Measurements from ENCODE around the gene PPM1E. TPM values are rescaled to one million over a fixed set of nuclear protein-coding genes. Genes with fewer than 3 reads are reported as not detected.
"Not testable (repeated sequence)": the region's sequence is repeated elsewhere in the genome, so short reads cannot be mapped to it uniquely, and the experiment has no call there.

Gene PPM1E
- total RNA-seq, 1 donor from 2014 or later, result 1.7 TPM

- H3K9me3 Mint-ChIP-seq (ENCODE audit: unreplicated experiment), result no peaks in the 10 kb centered on the region
- no peak for DNase-seq (ENCODE audit: extremely low spot score, unreplicated experiment)
- H3K4me3 Mint-ChIP-seq (ENCODE audit: unreplicated experiment), result no peak overlapping the region
- H3K36me3 Mint-ChIP-seq (ENCODE audit: unreplicated experiment), result no peaks in the 10 kb centered on the region
- TF ChIP-seq, protein P1, sequence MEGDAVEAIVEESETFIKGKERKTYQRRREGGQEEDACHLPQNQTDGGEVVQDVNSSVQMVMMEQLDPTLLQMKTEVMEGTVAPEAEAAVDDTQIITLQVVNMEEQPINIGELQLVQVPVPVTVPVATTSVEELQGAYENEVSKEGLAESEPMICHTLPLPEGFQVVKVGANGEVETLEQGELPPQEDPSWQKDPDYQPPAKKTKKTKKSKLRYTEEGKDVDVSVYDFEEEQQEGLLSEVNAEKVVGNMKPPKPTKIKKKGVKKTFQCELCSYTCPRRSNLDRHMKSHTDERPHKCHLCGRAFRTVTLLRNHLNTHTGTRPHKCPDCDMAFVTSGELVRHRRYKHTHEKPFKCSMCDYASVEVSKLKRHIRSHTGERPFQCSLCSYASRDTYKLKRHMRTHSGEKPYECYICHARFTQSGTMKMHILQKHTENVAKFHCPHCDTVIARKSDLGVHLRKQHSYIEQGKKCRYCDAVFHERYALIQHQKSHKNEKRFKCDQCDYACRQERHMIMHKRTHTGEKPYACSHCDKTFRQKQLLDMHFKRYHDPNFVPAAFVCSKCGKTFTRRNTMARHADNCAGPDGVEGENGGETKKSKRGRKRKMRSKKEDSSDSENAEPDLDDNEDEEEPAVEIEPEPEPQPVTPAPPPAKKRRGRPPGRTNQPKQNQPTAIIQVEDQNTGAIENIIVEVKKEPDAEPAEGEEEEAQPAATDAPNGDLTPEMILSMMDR (IDR thresholded peaks at IDR 0.05), result no peak
- H3K4me1 Mint-ChIP-seq (ENCODE audit: unreplicated experiment), result no peaks in the 10 kb centered on the region
- H3K27me3 Mint-ChIP-seq (ENCODE audit: unreplicated experiment), result peaks cover 12% of the 10 kb centered on the region
- H3K27ac Mint-ChIP-seq (ENCODE audit: unreplicated experiment), result no peak overlapping the region
These were observed 8.0 kb upstream of the PPM1E start for GRCh38 chr17:58747674-58748073.

DNA sequence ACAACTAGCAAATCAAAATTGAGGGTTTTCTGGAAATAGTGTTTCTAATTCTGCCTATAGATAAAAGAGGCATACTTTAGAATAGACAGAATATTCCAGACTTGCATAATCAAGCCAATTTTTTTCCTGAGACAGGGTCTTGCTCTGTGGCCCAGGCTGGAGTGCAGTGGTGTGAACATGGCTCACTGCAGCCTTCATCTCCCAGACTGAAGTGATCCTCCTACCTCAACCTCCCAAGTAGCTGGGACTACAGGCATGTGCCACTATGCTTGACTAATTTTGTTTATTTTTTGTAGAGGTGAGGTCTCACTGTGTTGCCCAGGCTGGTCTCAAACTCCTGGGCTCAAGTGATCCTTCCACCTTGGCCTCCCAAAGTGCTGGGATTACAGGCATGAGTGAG is 6.0 kb upstream of the PPM1E start:
- H3K9me3 Mint-ChIP-seq (ENCODE audit: unreplicated experiment); H3K4me1 Mint-ChIP-seq (ENCODE audit: unreplicated experiment); H3K36me3 Mint-ChIP-seq (ENCODE audit: unreplicated experiment); H3K4me3 Mint-ChIP-seq (ENCODE audit: unreplicated experiment); H3K27ac Mint-ChIP-seq (ENCODE audit: unreplicated experiment); DNase-seq (ENCODE audit: extremely low spot score, unreplicated experiment): not testable (repeated sequence)
- H3K27me3 Mint-ChIP-seq (ENCODE audit: unreplicated experiment), result peaks cover 12% of the 10 kb centered on the region

DNA sequence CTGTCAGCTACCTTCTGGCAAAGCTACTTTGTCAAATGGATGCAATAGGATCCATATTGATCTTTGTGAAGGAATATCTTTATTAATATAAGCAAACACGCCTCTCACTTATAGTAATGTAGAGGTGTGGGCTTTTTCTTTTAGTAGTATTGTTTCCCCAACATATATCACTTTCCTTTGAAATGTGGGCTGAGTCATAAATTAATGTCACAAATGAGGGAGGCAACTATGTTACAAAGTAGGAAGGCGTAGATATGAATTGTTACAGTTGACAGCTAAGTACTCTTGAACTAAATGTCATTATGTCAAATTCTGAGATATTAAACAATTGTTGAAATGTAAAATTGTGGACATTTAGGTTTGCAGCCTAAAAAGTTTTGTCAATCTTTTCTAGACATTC is 2.6 kb upstream of the PPM1E start:
- H3K27ac Mint-ChIP-seq (ENCODE audit: unreplicated experiment), result no peak overlapping the region
- H3K27me3 Mint-ChIP-seq (ENCODE audit: unreplicated experiment), result peaks cover 24% of the 10 kb centered on the region
- TF ChIP-seq, protein P1 (IDR thresholded peaks at IDR 0.05), result no peak
- H3K9me3 Mint-ChIP-seq (ENCODE audit: unreplicated experiment), result no peaks in the 10 kb centered on the region
- peaks cover 7% of the 10 kb centered on the region for H3K4me1 Mint-ChIP-seq (ENCODE audit: unreplicated experiment)
- H3K36me3 Mint-ChIP-seq (ENCODE audit: unreplicated experiment), result no peaks in the 10 kb centered on the region
- DNase-seq (ENCODE audit: extremely low spot score, unreplicated experiment), result no peak
- H3K4me3 Mint-ChIP-seq (ENCODE audit: unreplicated experiment), result no peak overlapping the region

GRCh38 chr17:58755269-58755576 is 431 bp upstream of the PPM1E start:
- H3K4me3 Mint-ChIP-seq (ENCODE audit: unreplicated experiment), result peak overlapping the region; percentile 59
- H3K27ac Mint-ChIP-seq (ENCODE audit: unreplicated experiment), result peak overlapping the region; percentile 5
- H3K9me3 Mint-ChIP-seq (ENCODE audit: unreplicated experiment), result no peaks in the 10 kb centered on the region
- TF ChIP-seq, protein P1 (IDR thresholded peaks at IDR 0.05), result no peak
- DNase-seq (ENCODE audit: extremely low spot score, unreplicated experiment), result no peak
- no peaks in the 10 kb centered on the region for H3K36me3 Mint-ChIP-seq (ENCODE audit: unreplicated experiment)
- peaks cover 15% of the 10 kb centered on the region for H3K4me1 Mint-ChIP-seq (ENCODE audit: unreplicated experiment)
- peaks cover 33% of the 10 kb centered on the region for H3K27me3 Mint-ChIP-seq (ENCODE audit: unreplicated experiment)

DNA sequence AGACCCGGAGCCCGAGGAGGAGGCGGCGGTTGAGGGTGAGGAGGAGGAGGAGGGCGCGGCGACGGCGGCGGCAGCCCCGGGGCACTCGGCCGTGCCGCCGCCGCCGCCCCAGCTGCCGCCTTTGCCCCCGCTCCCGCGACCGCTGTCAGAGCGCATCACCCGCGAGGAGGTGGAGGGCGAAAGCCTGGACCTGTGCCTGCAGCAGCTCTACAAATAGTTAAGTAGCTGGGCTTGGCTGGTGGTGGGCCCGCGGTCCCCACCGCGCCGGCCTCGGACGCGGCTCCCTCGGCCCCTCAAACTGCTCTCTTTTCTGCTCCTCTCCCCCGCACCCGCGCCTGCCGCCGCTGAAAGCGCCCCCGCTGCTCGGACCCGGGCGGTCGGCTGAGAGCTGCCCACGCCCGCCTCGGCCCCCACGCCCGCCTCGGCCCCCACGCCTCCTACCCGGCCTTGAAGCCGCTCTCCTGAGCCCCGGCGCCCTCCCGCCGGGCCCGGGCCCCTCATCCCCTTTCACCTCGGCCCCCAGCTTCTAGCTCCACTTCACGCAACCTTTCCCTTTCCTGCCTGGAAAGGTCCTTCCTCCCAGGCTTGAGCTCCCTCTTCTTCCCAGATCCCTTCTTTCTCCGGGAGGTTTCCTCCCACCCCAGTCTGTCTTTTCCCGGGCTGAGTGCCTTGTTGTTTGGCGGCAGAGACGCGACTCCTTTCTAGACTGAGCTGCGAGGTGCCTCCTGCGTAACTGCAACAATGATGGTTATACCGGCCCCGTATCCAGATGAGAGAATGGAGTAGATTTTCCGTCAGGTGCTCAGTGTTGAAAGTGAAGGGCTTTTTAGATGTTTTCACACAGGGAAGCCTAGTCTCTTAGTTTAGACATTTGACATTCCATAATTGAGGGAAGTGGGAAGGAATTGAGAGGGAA is 850 bp downstream of the PPM1E start:
- Mint-ChIP-seq H3K4me1 (ENCODE audit: unreplicated experiment) (peaks cover 17% of the 10 kb centered on the region), H3K27me3 (ENCODE audit: unreplicated experiment) (peaks cover 39% of the 10 kb centered on the region), H3K9me3 (ENCODE audit: unreplicated experiment) (no peaks in the 10 kb centered on the region), H3K4me3 (ENCODE audit: unreplicated experiment) (peak overlapping the region; percentile 95), H3K27ac (ENCODE audit: unreplicated experiment) (no peak overlapping the region), H3K36me3 (ENCODE audit: unreplicated experiment) (no peaks in the 10 kb centered on the region)
- TF ChIP-seq, protein P1 (IDR thresholded peaks at IDR 0.05), result no peak
- no peak for DNase-seq (ENCODE audit: extremely low spot score, unreplicated experiment)

Measured in osteocyte (in vitro differentiated cells).